ENCODE results near the gene PDLIM5.

Gene PDLIM5

DNA sequence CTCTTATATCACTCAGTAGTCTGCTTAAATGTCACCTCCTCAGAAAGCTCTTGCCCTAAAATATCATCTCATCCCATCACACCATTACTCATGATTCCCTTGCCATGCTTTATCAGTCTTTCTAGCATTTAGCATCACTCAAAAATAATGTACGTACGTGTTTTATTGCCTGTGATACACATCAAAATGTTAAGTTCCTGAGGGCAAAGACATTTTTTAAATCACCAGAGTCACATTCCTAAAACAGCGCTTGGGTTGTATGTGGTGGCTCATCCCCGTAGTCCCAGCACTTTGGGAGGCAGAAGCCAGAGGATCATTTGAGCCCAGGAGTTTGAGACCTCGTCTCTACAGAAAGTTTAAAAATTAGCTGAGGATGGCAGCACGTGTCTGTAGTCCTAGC, 21.3 kb upstream of the PDLIM5 start:
- no peak for DNase-seq

DNA sequence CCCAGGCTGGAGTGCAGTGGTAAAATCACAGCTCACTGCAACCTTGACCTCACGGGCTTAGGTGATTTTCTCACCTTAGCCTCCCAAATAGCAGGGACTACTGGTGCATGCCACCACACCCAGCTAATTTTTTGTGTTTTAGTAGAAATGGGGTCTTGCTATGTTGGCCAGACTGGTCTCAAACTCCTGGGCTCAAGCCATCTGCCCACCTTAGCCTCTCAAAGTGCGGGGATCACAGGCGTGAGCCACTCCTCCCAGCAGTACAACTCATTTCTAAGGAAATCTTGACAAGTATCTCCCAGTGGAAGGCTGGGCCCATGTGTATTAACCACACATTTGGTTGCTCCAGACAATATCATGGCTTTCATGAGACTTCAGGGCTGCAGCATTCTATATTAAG, 20.4 kb upstream of the PDLIM5 start:
- no peak for DNase-seq

DNA sequence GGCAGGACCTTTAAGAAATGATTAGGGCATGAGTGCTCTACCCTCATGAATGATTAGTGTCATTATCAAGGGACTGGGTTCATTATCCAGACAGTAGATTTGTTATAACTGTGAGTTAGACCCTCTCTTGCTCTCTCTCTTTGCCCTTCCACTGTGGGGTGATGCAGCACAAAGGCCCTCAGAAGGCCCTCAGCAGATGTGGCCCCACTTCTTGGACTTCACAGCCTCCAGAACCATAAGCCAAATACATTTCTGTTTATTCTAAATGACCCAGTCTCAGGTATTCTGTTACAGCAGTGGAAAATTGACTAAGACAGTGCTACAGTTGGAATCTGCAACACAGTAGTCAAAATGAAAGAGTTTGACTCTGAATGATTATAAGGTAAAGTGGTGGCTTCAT, 17.2 kb upstream of the PDLIM5 start:
- no peak for DNase-seq

DNA sequence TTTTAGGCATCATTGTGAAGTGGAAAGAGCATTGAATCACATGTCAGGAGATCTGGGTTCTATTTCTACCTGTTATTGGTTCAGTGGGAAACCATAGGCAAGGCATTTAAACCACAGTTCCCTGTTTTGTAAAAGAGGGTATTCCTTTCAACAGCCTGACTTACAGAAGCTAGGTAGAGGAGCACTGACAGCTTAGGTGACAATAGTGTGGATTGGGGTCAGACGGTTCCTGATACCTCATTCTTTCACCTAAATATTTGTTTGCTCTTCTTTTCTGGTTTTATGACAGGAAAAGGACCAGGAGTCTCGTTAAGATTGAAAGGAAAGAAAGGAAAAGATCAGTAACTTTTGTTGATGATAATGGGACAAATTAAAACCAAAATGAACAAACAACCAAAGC, 15.9 kb upstream of the PDLIM5 start:
- no peak for DNase-seq

DNA sequence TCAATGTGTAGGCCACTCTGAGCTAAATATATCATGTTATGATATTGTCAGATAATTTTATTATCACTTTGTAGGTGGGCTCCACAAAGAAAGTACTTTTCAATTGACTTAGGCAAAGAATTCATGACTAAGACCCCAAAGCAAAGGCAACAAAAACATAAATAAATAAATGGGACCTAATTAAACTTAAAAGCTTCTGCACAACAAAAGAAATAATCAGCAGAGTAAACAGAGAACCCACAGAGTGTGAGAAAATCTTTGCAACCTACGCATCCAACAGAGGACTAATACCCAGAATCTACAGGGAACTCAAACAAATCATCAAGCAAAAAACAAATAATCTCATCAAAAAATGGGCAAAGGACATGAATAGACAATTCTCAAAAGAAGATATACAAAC, 15.2 kb upstream of the PDLIM5 start:
- DNase-seq = no peak

DNA sequence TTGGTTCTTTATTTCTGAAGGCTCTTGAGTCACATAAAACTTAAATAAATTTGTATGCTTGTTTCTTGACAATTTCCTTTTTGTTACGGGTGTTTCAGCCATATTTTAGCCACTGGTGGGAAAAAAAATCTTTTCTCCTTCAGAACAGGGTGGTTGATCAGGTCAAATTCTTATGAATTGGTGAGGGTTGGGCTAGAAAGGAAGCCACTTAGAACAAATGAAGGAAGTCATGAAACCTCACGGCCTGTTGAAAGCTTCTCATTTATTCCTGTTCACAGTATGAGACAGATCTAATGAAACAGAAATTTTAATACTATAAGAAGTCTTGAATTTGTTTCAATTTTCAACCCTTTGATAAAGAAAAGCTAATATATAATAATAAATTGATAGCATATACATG, 12.1 kb upstream of the PDLIM5 start:
- DNase-seq = no peak

DNA sequence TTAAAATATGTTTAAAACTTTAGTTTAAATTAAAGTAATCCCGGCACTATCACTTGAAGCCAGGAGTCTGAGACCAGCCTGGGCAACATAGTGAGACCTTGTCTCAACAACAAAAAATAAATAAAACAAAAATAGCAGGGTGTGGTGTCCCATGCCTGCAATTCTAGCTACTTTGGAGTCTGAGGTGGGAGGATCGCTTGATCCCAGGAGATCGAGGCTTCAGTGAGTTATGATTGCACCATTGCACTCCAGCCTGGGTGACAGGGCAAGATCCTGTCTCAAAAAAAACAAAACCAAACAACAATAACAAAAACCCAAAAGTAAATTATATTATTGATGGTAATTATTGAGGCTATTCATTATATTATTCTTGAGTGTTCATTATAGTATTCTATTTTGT, 9.9 kb upstream of the PDLIM5 start:
- DNase-seq = no peak

DNA sequence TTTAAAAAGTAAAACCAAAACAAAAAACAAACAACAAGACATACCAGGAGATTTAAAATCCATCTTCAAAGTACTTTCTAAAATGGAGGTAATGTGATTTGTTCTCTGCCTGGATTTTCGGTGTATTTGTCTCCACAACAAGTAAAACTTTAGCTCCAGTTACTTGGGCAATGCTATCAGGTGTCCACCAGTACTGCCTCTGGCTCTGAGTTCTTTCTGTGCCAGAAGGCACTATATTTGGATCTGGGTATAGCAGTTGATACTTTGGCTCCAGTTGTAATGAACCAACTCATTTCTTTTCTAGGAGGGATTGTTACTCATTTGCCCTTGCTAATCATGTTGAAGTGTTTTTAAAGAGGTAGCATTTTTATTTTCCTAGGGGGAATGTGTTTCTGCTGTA, 9.5 kb upstream of the PDLIM5 start:
- no peak for DNase-seq

DNA sequence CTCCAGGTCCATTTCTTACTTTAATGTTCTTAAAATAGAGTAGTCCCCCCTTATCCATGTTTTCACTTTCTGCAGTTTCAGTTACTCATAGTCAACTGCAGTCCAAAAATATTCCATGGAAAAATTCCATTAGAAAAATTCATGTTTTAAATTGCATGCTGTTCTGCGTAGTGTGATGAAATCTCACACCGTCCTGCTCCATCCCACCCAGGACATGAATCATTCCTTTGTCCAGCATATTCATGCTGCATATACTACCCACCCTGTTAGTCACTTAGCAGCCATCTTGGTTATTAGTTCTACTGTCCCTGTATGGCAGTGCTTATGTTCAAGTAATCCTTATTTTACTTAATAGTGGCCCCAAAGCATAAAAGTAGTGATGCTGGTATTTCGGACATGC, 5.4 kb upstream of the PDLIM5 start:
- DNase-seq = no peak

DNA sequence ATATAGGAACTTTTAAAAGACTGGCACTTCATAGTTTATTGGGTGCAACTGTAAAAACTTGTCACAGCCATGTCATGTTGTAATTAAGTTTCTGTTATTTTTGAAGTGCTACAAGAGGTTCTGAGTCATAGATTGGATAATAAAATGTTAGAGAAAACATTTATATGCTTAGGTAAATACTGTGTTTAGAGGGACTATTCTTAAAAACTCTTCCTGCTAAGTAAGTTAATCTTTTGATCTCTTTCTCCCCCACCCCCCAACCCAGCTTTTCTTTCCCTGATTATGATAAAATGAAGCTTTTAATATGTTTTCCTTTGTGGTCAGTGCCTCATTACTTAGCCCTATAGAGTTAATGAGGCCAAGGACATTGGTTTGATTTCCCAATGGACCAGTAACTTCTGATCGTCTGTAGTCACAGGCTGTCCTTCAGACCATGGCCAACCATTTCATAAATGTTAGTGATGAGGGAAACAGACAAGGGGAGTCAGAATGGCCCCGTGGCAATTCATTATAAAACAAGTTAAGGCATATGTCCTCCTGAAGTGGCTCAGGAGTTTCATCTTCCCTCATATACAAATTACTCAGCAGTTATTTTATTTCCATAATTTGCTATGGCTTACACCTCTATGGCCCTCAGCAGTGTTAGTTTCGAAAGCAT, 3.9 kb upstream of the PDLIM5 start:
- DNase-seq = no peak

DNA sequence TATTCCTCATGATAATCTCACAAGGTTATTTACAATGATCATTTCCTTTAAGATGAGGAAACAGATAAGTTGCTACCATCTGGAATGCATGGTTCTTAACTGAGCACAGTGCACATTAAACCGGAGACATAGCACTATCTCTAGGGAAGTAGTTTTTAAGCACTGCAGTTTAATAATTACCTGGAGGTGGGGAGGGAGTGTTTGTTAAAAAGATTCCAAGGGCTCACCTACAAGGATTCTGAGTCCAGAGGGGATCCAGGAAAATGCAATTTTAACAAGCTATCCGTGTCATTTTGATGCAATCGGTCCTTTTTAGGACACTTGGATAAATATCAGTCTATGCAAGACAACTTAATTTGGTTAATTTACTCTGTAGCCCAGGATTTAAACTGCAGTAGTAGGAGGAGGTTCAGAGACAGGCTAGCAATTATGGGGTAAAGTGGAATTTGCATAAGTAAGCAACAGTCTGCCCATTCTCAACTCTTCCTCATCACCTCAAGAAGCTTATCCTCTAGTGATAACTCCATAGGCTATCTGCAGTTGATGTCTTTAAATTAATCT, 2.8 kb upstream of the PDLIM5 start:
- no peak for DNase-seq

DNA sequence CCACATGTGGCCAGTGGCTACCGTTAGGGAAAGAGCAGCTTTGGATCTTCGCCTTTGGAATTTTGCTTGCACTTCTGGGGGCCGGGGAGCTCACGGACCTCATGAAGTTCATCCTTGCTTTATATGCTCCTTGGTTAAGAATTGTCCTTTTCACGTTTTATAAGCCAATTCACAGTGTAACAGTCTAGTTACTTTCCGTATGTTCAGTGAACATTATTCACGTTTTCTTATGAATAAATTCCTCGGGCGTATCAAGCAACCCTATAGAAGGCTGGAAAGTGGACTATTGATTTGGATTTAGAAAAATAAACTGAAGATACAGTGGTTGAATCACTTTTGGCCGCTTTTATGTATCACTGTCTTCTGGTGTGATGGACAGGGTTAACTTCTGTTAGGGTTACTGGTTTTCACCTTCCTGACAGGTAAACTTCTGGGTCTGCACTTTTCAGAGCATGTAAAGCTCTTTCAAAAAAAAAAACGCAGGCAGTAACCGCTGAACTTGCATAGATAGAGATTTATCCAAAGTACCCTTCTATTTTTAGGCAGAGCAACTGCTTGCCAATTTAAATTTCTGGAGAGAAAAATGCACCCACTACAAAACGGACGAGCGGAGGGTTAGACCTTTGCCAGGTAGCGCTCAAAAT, 569 bp upstream of the PDLIM5 start:
- DNase-seq = no peak

DNA sequence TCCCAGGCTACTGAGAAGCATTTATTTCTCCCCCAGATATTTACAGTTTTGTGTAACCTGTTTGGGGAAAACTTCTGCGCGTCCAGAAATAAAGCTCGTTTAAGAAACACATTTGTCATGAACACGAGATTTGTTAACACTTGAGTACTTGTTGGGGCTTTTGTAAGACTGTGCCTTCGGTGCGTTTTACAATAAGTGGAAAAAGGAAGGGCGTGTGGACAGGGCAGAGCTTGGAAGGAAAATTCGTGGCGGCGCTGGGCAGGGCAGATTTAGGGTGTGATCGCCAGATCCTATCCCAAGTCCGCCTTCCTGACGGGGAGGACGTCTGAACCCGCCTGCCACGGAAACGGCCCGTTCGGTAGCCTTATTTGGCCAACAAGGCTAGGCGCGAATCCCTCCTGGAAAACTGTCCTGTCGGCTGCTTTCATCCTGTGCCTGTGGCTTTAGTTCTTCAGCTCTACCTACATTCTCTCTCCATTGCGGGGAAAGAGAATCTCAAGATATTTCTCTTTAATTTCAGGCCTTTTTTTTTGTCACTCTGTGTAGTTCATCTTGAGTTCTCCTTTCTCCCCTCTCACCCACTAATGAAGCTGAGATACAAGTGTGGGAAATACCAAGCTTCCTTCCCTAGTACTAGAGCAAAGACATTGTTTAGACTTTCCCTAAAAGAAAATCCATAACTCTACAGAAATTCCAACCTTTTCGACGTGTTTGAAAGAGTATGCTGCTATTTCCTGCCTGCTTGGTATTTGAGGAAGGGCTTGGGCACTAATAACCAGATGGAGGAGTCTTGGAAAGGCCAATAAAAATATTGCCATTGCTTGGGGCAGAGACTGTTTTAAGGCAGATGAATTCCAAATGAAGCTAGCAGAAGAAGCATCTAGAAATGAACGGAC, 982 bp downstream of the PDLIM5 start:
- DNase-seq = no peak

DNA sequence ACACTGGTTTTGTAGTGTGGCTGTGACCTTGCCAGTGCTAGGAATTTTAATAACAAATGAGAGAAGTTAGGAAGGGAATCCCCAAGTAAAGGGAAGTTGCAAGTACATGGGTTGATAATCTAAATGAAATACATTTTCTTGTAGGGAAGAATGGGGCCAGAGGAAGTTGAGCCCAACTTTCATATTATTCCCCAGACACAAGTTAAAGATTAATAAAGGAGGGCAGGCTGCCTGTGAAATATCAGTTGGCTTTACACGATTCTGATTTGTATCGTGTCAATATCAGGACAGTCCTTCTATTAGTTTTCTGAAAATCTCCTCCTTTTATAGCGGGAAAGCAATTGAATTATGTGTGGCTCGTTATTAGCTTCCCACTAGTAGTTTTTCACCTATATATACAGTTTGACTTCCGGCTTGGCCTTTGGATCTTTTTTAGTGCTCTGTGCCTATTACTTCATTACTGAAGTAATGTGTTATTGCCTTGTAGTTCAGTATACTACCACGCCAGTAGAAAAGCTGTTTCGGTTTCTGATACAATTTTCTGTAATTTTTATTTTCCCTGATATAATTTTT, 1.7 kb downstream of the PDLIM5 start:
- DNase-seq = no peak

DNA sequence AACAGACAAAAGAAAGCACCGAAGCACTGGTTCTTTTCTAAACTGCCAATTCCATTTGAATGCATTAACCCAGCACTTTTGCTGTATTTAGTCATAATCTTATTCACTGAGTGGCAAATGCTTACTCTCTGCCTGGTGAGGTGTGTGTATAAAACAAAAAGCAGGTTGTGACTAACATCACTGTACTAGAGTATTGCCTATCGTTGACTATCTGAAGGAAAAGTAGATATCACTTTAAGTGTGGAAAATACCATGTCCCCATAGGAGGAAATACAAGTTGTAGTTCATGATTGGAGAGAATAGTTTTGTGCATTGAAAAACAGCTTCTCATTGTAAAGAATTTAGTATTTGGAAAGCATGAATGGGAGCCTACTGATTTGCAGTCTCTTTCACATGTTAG, 2.7 kb downstream of the PDLIM5 start:
- no peak for DNase-seq

DNA sequence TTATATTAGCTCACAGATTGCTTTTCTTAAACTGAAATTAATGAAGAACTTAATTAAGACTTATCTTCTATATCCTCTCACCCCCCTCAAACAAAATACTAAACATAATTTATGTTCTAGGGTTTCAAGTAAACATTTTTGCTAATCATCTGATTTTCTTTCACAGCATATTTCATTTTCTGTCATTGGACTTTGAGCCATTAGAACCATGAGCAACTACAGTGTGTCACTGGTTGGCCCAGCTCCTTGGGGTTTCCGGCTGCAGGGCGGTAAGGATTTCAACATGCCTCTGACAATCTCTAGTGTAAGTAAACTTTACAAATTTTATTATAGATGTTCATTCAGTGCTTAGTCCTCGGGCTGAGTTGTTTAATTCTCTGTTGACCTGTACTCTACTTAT, 3.3 kb downstream of the PDLIM5 start:
- DNase-seq = no peak

DNA sequence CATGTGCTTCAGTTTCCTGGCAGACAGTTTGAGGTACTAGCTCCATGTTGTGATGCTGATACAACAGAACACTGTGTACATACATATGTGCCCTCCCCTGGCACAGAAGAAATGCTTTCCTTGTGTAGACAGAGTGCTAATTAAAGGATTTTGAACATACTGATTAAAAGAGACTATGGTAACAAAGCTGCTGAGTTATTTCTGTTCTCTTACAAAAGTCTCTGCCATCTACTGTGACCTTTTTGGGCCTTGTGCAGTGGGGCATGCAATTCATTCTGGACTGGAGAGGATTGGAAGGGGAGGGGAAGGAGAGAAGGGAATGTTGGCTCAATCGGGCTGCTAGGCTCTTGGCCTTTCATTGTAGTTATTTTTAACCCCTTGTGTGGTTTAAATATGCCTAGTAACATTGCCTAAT, 6.0 kb downstream of the PDLIM5 start:
- DNase-seq = no peak

DNA sequence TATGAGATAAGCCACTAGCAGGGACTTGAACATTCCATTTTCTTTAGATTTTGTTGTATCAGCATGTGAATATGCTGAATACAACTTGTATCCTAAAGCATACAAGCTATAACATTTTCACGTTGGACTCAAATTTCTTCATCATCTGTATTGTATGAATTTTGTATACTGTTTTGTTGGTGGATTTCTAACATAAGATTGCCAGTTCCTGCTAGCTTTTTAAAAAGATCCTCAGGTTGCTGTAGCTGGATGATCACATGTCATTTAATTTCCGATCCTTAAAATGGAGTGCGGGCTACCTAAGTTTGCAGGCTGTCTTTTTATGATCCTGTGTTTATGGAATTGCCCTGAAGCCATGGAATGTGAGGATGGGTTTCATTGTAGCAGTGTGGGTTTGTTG, 6.9 kb downstream of the PDLIM5 start:
- DNase-seq = no peak

DNA sequence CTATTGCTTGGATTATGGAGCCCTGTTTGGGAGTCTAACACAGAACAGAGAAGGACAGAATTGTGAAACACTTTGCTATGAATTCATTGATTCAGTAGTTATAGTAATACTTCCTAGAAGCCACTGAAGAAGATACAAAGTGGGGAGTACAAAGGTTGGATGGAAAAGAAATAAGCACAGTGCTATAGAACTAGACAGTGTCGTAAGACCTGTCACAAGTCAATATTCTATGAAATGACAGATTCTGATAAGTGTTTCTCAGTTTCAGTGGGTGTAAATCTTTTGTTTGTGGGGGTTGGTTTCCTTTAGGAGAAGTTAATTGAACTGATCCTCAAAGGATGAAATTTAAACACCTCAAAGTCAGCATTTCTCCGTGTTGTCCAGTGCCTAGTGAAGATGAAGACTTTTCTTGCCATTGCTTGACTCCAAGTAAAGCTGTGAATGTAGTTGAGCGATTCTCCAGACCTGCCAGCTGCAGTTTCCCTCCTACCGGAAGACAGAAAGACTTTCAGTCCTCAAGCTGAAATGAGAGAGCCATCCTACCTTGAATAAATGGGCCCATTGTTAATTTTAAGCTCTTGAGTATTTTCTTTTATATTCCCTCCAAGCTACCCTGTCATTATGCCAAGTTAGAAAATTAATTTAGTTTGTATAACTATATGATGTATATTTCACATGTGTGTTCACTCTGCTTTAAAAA, 7.9 kb downstream of the PDLIM5 start:
- no peak for DNase-seq

DNA sequence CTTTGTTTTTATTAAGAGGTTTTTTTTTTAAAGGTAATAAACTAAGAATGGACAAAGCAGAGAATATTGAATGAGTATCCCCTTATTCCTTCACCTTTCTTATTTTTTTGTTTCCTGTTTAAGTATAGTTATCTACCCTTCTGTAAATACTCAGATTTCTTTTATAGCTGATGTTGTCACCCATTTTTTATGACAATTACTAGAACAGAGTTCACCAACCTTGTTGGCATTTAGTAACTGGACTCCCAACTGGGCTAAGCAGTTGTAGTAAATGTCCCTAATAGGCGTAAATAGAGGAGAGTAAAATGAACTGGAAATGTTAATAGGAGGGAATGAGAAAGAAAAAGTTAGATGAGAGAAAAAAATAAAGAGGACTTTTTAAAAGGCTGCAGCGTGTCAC, 9.8 kb downstream of the PDLIM5 start:
- no peak for DNase-seq

DNA sequence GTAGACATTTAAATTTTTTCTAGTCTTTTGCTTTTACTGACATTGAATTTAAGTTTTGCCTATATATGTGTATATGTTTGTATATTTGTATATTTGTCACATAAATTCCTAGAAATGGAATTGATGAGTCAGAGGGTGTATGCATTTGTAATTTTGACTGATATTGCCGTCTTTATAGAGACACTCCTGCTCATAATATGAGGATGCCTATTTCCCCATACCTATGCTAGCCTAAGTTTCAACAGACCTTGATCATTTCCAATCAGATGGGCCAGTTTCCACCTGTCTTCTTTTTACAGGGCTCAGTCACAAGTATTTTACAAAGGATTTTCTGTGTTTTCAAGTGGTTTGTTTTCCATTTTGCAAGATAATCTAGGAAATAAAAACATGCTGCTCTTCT, 10.8 kb downstream of the PDLIM5 start:
- no peak for DNase-seq

DNA sequence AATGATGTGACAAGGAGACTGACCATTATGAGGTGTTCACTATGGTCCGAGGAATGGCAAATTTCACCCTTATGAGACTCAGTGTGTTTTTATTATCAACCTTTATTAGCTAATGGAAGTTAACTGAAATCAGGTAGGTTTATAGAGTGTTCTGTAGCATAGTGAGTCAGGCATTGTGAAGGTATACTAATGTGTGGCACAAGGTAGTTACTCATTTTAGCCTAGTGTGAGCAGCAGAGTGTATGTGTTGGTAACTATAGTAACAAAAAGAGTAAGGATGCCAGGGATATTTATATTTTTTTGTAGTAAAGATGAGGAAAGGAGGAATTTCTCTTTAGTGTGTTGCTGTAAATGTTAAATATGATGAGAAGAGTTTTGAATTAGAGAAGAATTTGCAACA, 12.0 kb downstream of the PDLIM5 start:
- DNase-seq = no peak

DNA sequence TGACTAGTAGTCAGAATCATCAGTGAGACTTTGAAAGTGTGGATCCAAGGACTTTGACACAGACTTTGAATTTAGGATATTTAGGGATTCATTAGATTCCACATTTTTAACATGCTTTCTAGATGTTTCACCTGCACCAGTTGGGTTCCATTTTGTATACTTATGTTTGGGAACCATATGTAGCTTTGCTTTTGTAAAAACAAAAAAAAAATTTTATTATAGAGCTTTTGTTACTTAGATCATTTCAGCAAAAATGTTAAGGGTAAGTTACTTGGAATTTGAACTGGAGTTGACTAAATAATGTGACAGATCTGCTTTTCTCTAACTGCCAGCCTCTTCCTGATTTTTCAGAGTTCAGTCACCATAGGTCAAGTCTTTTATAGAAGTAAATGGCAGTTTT, 14.6 kb downstream of the PDLIM5 start:
- DNase-seq = no peak
